GM23338 (cell line): ENCODE data around the gene PHF20. TPM values are rescaled to one million over a fixed set of nuclear protein-coding genes. Genes with fewer than 3 reads are reported as not detected.

Experiments
- ATAC-seq: fragments of 200-7000 bp; cut with Tn5 transposase; 3 replicates; pipeline ENCODE4 v1.9.1; 2020
- DNase-seq: peaks from one replicate; pipeline ENCODE4 v3.0.0-alpha.2; 2015; ENCODE audit warnings: low spot score
- H2AFZ ChIP-seq: fragments of 200-600 bp; sonication (generic); 2 replicates; pipeline ENCODE4 v1.8.0; 2016; ENCODE audit warnings: antibody characterized with exemption, mild to moderate bottlenecking, moderate library complexity
- H3F3A ChIP-seq: fragments of 200-600 bp; sonication (generic); replicated peaks from 2 replicates; pipeline ENCODE4 v1.8.0; 2017; ENCODE audit warnings: antibody characterized with exemption, mixed run types, low read depth
- H3K27ac ChIP-seq: fragments of 200-600 bp; sonication (generic); 2 replicates; pipeline ENCODE4 v1.6.1; 2016; ENCODE audit warnings: low read depth
- H3K27me3 ChIP-seq: fragments of 200-600 bp; sonication (generic); 2 replicates; pipeline ENCODE4 v1.8.0; 2016; ENCODE audit warnings: mild to moderate bottlenecking, mixed run types, moderate library complexity; ENCODE audit not compliant: insufficient read depth
- H3K36me3 ChIP-seq: fragments of 200-600 bp; sonication (generic); 2 replicates; pipeline ENCODE4 v1.8.0; 2016; ENCODE audit warnings: mild to moderate bottlenecking; ENCODE audit not compliant: insufficient read depth
- H3K4me1 ChIP-seq: fragments of 200-600 bp; sonication (generic); 2 replicates; pipeline ENCODE4 v1.8.0; 2016; ENCODE audit warnings: mild to moderate bottlenecking, moderate library complexity; ENCODE audit not compliant: insufficient read depth
- H3K4me2 ChIP-seq: fragments of 200-600 bp; sonication (generic); 2 replicates; pipeline ENCODE4 v1.7.1; 2017; ENCODE audit warnings: mixed run types
- H3K4me3 ChIP-seq: fragments of 200-600 bp; sonication (generic); 2 replicates; pipeline ENCODE4 v1.6.1; 2016; ENCODE audit warnings: mixed run types
- H3K79me2 ChIP-seq: fragments of 200-600 bp; sonication (generic); replicated peaks from 2 replicates; pipeline ENCODE4 v1.8.0; 2017; ENCODE audit warnings: mild to moderate bottlenecking; ENCODE audit not compliant: insufficient read depth
- H3K9me2 ChIP-seq: fragments of 200-600 bp; sonication (generic); 2 replicates; pipeline ENCODE4 v1.8.0; 2017; ENCODE audit not compliant: insufficient read depth
- H4K20me1 ChIP-seq: fragments of 200-600 bp; sonication (generic); replicated peaks from 2 replicates; pipeline ENCODE4 v1.8.0; 2017; ENCODE audit warnings: mild to moderate bottlenecking; ENCODE audit not compliant: insufficient read depth
- H3K27ac Mint-ChIP-seq: 2 replicates; pipeline ENCODE4 v1.8.0; 2020; ENCODE audit warnings: inconsistent platforms, mild to moderate bottlenecking, moderate library complexity, mixed read lengths
- H3K27me3 Mint-ChIP-seq: 3 replicates; pipeline ENCODE4 v1.8.0; 2022; ENCODE audit warnings: low read depth, mild to moderate bottlenecking, moderate library complexity, mixed read lengths, inconsistent platforms; ENCODE audit not compliant: insufficient read depth, poor library complexity
- H3K36me3 Mint-ChIP-seq: 3 replicates; pipeline ENCODE4 v1.8.0; 2021; ENCODE audit warnings: low read depth, mild to moderate bottlenecking, inconsistent platforms, moderate library complexity, mixed read lengths
- H3K4me1 Mint-ChIP-seq: 3 replicates; pipeline ENCODE4 v1.8.0; 2020; ENCODE audit warnings: mild to moderate bottlenecking, inconsistent platforms, mixed read lengths
- H3K4me3 Mint-ChIP-seq: 3 replicates; pipeline ENCODE4 v1.8.0; 2021; ENCODE audit warnings: moderate library complexity, mild to moderate bottlenecking, inconsistent platforms, mixed read lengths
- H3K9me3 Mint-ChIP-seq: 3 replicates; pipeline ENCODE4 v1.8.0; 2020; ENCODE audit warnings: moderate library complexity, mild to moderate bottlenecking, inconsistent platforms, mixed read lengths
- CREB1 ChIP-seq: fragments of 250-450 bp; sonication (Bioruptor Pico); IDR thresholded peaks from 2 replicates; pipeline ENCODE4 v1.5.0; 2020; ENCODE audit warnings: low read depth, mild to moderate bottlenecking, moderate library complexity
- CTCF ChIP-seq, 2 experiments: fragments of 200-600 bp in 1 of 2; sonication (generic) in 1 of 2; conservative IDR thresholded peaks; 2 replicates each; pipeline versions ENCODE4 v1.5.1 to v1.6.1; 2016 to 2017; ENCODE audit warnings: antibody characterized with exemption in 2 of 2, low read depth in 2 of 2, mild to moderate bottlenecking in 2 of 2, moderate library complexity in 1 of 2
- ETS1 ChIP-seq: IDR thresholded peaks from 2 replicates; pipeline ENCODE4 v1.6.1; 2016; ENCODE audit warnings: antibody characterized with exemption
- EZH2 ChIP-seq: fragments of 200-600 bp; sonication (generic); IDR thresholded peaks from one replicate; pipeline ENCODE4 v1.8.0; 2017; ENCODE audit warnings: antibody characterized with exemption, mild to moderate bottlenecking, low read depth; ENCODE audit not compliant: unreplicated experiment
- EZH2phosphoT487 ChIP-seq: fragments of 200-600 bp; sonication (generic); IDR thresholded peaks from one replicate; pipeline ENCODE4 v1.8.1; 2018; ENCODE audit warnings: antibody characterized with exemption; ENCODE audit not compliant: unreplicated experiment
- JUNB ChIP-seq: IDR thresholded peaks from one replicate; pipeline ENCODE4 v1.6.1; 2016; ENCODE audit warnings: antibody characterized with exemption; ENCODE audit not compliant: unreplicated experiment
- NANOG ChIP-seq: IDR thresholded peaks from 2 replicates; pipeline ENCODE4 v1.6.1; 2016; ENCODE audit warnings: antibody characterized with exemption, borderline replicate concordance
- POLR2AphosphoS5 ChIP-seq: IDR thresholded peaks from 2 replicates; pipeline ENCODE4 v1.6.1; 2016; ENCODE audit warnings: antibody characterized with exemption, low read depth
- REST ChIP-seq: IDR thresholded peaks from one replicate; pipeline ENCODE4 v1.6.1; 2018; ENCODE audit warnings: antibody characterized with exemption; ENCODE audit not compliant: unreplicated experiment
- STAT1 ChIP-seq: IDR thresholded peaks from one replicate; pipeline ENCODE4 v1.6.1; 2016; ENCODE audit warnings: antibody characterized with exemption; ENCODE audit not compliant: unreplicated experiment
- ZNF114 ChIP-seq: fragments of 250-450 bp; sonication (Bioruptor Pico); IDR thresholded peaks from 2 replicates; pipeline ENCODE4 v1.5.0; 2020; ENCODE audit warnings: mild to moderate bottlenecking, moderate library complexity
- ZNF331 ChIP-seq: fragments of 250-450 bp; sonication (Bioruptor Pico); IDR thresholded peaks from 2 replicates; pipeline ENCODE4 v1.5.0; 2020; ENCODE audit warnings: low read depth, mild to moderate bottlenecking, moderate library complexity
- polyA plus RNA-seq: library from polyadenylated mRNA; unstranded; fragments of >200 nt; fragmentation: Nextera tagmentation; extraction: Ambion mirVana; gene quantifications from 2 replicates; pipeline ENCODE4 v1.2.1, GENCODE V29; 2016
- total RNA-seq: library from RNA; depleted of rRNA; stranded (reverse); fragments of >200 nt; shearing (Covaris generic); gene quantifications from 2 replicates; pipeline ENCODE4 v1.2.3, GENCODE V29; 2014
- TF ChIP-seq, protein P1 (sequence below): fragments of 250-450 bp; sonication (Bioruptor Pico); IDR thresholded peaks from 2 replicates; pipeline ENCODE4 v1.5.0; 2020; ENCODE audit warnings: mild to moderate bottlenecking, moderate library complexity

PHF20 gene
- total and polyA plus RNA-seq, 2 experiments from 2014 or later: 71.8 to 103 TPM

DNA sequence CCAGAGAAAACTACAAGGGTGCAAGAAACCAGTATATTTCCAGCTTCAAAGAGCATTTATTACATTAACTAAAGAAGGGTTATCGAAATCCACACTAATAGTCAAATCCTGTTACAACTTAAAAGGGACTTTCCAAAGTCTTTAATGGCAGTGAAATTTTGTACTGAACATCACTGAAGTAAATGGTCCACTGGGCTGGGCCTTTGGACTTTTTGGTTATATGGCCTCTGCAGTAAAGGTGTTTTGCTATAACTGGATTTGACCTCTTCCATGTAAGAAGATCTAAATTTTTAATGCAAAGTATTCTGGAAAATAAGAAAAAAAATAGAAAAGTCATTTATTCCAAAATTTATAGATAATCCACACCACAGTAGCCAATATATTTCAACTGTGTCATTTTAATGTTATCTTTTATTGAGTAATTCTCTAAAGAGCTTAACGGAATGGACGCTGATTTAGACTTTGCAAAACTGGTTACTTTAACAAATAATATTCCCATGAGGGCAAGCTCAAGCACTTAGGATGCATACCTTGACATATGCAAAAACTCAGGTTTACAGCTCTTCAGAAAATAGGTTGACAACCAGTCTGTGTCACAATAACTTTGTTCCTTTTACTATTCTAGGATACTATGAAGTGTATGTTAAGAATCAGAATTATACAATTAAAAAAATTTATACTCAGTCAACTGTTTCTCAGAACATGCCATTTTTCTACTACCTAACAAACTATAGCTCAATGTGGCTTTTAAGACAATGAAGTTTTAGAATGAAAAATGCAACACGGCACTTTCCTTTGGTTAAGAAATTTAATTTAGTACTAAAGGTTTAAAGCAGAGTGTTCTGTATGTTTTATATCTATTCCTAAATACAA is 36.8 kb upstream of the PHF20 start:
- H3K27ac ChIP-seq: no peak overlapping the region
- H2AFZ ChIP-seq: no peak overlapping the region
- Mint-ChIP-seq H3K4me1 (peaks cover 17% of the 10 kb centered on the region), H3K9me3 (no peaks in the 10 kb centered on the region; the same call in 2 of the 3 replicates), H3K4me3 (no peak overlapping the region), H3K27me3 (peaks cover 6% of the 10 kb centered on the region), H3K27ac (no peak overlapping the region), H3K36me3 (peaks cover 99% of the 10 kb centered on the region)
- H3K79me2 ChIP-seq: peaks cover 100% of the 10 kb centered on the region
- peaks cover 13% of the 10 kb centered on the region; the same call in 1 of the 2 replicates for H3F3A ChIP-seq
- H3K4me3 ChIP-seq: no peak overlapping the region
- DNase-seq (no peak), ATAC-seq (no peak)
- H3K36me3 ChIP-seq: peaks cover 91% of the 10 kb centered on the region
- H3K9me2 ChIP-seq: no peaks in the 10 kb centered on the region
- TF ChIP-seq CTCF (conservative IDR thresholded peaks at IDR 0.05; ENCODE audit: low read depth in 2 of 2): no peak
- no peak for TF ChIP-seq ZNF114 (CRISPR knock-in tag)
- no peak for TF ChIP-seq ZNF331 (CRISPR knock-in tag)
- no peak for TF ChIP-seq JUNB
- no peak for TF ChIP-seq EZH2
- TF ChIP-seq STAT1: no peak
- no peak for TF ChIP-seq POLR2AphosphoS5
- no peak for TF ChIP-seq NANOG
- TF ChIP-seq, protein P1, sequence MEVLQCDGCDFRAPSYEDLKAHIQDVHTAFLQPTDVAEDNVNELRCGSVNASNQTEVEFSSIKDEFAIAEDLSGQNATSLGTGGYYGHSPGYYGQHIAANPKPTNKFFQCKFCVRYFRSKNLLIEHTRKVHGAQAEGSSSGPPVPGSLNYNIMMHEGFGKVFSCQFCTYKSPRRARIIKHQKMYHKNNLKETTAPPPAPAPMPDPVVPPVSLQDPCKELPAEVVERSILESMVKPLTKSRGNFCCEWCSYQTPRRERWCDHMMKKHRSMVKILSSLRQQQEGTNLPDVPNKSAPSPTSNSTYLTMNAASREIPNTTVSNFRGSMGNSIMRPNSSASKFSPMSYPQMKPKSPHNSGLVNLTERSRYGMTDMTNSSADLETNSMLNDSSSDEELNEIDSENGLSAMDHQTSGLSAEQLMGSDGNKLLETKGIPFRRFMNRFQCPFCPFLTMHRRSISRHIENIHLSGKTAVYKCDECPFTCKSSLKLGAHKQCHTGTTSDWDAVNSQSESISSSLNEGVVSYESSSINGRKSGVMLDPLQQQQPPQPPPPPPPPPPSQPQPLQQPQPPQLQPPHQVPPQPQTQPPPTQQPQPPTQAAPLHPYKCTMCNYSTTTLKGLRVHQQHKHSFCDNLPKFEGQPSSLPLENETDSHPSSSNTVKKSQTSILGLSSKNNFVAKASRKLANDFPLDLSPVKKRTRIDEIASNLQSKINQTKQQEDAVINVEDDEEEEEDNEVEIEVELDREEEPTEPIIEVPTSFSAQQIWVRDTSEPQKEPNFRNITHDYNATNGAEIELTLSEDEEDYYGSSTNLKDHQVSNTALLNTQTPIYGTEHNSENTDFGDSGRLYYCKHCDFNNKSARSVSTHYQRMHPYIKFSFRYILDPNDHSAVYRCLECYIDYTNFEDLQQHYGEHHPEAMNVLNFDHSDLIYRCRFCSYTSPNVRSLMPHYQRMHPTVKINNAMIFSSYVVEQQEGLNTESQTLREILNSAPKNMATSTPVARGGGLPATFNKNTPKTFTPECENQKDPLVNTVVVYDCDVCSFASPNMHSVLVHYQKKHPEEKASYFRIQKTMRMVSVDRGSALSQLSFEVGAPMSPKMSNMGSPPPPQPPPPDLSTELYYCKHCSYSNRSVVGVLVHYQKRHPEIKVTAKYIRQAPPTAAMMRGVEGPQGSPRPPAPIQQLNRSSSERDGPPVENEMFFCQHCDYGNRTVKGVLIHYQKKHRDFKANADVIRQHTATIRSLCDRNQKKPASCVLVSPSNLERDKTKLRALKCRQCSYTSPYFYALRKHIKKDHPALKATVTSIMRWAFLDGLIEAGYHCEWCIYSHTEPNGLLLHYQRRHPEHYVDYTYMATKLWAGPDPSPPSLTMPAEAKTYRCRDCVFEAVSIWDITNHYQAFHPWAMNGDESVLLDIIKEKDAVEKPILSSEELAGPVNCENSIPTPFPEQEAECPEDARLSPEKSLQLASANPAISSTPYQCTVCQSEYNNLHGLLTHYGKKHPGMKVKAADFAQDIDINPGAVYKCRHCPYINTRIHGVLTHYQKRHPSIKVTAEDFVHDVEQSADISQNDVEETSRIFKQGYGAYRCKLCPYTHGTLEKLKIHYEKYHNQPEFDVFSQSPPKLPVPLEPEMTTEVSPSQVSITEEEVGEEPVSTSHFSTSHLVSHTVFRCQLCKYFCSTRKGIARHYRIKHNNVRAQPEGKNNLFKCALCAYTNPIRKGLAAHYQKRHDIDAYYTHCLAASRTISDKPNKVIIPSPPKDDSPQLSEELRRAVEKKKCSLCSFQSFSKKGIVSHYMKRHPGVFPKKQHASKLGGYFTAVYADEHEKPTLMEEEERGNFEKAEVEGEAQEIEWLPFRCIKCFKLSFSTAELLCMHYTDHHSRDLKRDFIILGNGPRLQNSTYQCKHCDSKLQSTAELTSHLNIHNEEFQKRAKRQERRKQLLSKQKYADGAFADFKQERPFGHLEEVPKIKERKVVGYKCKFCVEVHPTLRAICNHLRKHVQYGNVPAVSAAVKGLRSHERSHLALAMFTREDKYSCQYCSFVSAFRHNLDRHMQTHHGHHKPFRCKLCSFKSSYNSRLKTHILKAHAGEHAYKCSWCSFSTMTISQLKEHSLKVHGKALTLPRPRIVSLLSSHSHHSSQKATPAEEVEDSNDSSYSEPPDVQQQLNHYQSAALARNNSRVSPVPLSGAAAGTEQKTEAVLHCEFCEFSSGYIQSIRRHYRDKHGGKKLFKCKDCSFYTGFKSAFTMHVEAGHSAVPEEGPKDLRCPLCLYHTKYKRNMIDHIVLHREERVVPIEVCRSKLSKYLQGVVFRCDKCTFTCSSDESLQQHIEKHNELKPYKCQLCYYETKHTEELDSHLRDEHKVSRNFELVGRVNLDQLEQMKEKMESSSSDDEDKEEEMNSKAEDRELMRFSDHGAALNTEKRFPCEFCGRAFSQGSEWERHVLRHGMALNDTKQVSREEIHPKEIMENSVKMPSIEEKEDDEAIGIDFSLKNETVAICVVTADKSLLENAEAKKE (CRISPR knock-in tag): no peak
- TF ChIP-seq EZH2phosphoT487: no peak
- TF ChIP-seq REST: no peak
- TF ChIP-seq ETS1: no peak
- TF ChIP-seq CREB1 (CRISPR knock-in tag): no peak
- H3K4me2 ChIP-seq: no peak overlapping the region
- peaks cover 10% of the 10 kb centered on the region for H3K4me1 ChIP-seq
- H3K27me3 ChIP-seq: no peaks in the 10 kb centered on the region
- peaks cover 85% of the 10 kb centered on the region for H4K20me1 ChIP-seq
